ENCODE measurements around the gene ERH. TPM values are rescaled to one million over a fixed set of nuclear protein-coding genes. Genes with fewer than 3 reads are reported as not detected.

Gene ERH
- total and polyA plus RNA-seq, 2 donors (not counting 3 experiments of a cell fraction or from before 2014, with no cell fraction given) = 157 to 263 TPM

DNA sequence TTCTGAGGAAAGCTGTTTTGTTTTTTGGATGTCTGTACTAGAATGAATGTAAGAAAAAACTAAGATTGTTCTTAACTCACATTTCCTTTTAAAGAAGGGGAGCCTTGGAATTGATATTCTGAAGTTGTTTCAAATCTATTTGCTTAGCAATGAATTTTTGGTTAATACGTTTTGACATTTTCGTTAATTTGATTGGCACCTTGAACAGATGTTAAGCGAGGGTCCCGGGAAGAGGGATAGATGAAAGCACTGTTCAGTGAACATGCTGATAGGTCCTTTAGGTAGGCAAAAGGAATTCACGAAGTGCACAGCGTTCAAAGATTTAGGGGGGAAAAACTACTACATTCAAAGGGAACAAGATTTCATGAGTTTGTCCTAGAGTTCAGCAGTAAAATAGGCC lies 2.1 kb upstream of the ERH start:
- intact Hi-C loops (cut with micrococcal nuclease) = no loop called here
- peaks cover 5% of the 10 kb centered on the region for H4K20me1 ChIP-seq (replicated peaks; ENCODE audit: control insufficient read depth, extremely low read depth, insufficient read depth, low read length)
- BruUV-seq (replicated peaks) = no TSS peak
- no peaks in the 10 kb centered on the region for H3K27me3 ChIP-seq (ENCODE audit: control insufficient read depth in 2 of 2, insufficient read depth in 2 of 2, low read length in 2 of 2)
- TF ChIP-seq, protein P1, sequence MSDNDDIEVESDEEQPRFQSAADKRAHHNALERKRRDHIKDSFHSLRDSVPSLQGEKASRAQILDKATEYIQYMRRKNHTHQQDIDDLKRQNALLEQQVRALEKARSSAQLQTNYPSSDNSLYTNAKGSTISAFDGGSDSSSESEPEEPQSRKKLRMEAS (IDR thresholded peaks at IDR 0.05; ENCODE audit: insufficient read depth, insufficient read length) = no peak
- TF ChIP-seq EZH2 (IDR thresholded peaks at IDR 0.05; ENCODE audit: borderline replicate concordance, low read depth, low read length, severe bottlenecking) = no peak
- no peak for TF ChIP-seq POLR2A (IDR thresholded peaks at IDR 0.05; ENCODE audit: low read depth, low read length)
- TF ChIP-seq, protein P2, sequence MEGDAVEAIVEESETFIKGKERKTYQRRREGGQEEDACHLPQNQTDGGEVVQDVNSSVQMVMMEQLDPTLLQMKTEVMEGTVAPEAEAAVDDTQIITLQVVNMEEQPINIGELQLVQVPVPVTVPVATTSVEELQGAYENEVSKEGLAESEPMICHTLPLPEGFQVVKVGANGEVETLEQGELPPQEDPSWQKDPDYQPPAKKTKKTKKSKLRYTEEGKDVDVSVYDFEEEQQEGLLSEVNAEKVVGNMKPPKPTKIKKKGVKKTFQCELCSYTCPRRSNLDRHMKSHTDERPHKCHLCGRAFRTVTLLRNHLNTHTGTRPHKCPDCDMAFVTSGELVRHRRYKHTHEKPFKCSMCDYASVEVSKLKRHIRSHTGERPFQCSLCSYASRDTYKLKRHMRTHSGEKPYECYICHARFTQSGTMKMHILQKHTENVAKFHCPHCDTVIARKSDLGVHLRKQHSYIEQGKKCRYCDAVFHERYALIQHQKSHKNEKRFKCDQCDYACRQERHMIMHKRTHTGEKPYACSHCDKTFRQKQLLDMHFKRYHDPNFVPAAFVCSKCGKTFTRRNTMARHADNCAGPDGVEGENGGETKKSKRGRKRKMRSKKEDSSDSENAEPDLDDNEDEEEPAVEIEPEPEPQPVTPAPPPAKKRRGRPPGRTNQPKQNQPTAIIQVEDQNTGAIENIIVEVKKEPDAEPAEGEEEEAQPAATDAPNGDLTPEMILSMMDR (IDR thresholded peaks at IDR 0.05; ENCODE audit: extremely low read depth in 1 of 2, insufficient read depth in 1 of 2, low read depth in 1 of 2, low read length in 2 of 2) = no peak
- no peak for TF ChIP-seq FOS (IDR thresholded peaks at IDR 0.05; ENCODE audit: borderline replicate concordance, insufficient read depth, low read length)
- no peak for TF ChIP-seq MYC (IDR thresholded peaks at IDR 0.05; ENCODE audit: low read depth, low read length)
- TF ChIP-seq JUN (IDR thresholded peaks at IDR 0.05; ENCODE audit: borderline replicate concordance, insufficient read depth, insufficient read length, low read depth) = no peak
- no peak for TF ChIP-seq GATA2 (IDR thresholded peaks at IDR 0.05; ENCODE audit: insufficient read depth, insufficient read length, low read depth, low read length)
- TF ChIP-seq POLR2AphosphoS5 (IDR thresholded peaks at IDR 0.05; ENCODE audit: insufficient read depth, low read depth, low read length) = no peak
- no peak overlapping the region for H3K9ac ChIP-seq (replicated peaks; ENCODE audit: extremely low read depth, insufficient read depth, low read length)
- H3K27ac ChIP-seq (ENCODE audit: insufficient read depth, low read depth, low read length) = no peak overlapping the region
- H3K9me3 ChIP-seq (replicated peaks; ENCODE audit: control insufficient read depth, insufficient read depth, low read length) = no peaks in the 10 kb centered on the region
- DNase-seq (ENCODE audit: low read depth, low spot score) = no peak
- H3K4me2 ChIP-seq (ENCODE audit: insufficient read depth, low read length) = peak overlapping the region; percentile 95
- no peak overlapping the region for H2AFZ ChIP-seq (ENCODE audit: low read depth, low read length)
- H3K79me2 ChIP-seq (ENCODE audit: control insufficient read depth, insufficient read depth, low read length) = peaks cover 71% of the 10 kb centered on the region
- CTCF ChIA-PET = no interaction called here
- H3K9me1 ChIP-seq (replicated peaks; ENCODE audit: control insufficient read depth, extremely low read depth, insufficient read depth, low read length) = no peaks in the 10 kb centered on the region
- H3K36me3 ChIP-seq (ENCODE audit: control insufficient read depth in 2 of 2, extremely low read depth in 1 of 2, insufficient read depth in 2 of 2, low read length in 2 of 2) = peaks cover 7% of the 10 kb centered on the region in 2 experiments
- FAIRE-seq = no peak
- POLR2A ChIA-PET = no interaction called here
- H3K4me1 ChIP-seq (ENCODE audit: control insufficient read depth, extremely low read depth, insufficient read depth, low read length) = peaks cover 31% of the 10 kb centered on the region
- dilution Hi-C loops (cut with MboI; ENCODE audit: extremely low pct_ligation_motif_present, low sequenced_read_pairs) = no loop called here
- peak overlapping the region in 1 of 3 experiments; percentile 84 for H3K4me3 ChIP-seq (replicated peaks in 1 of 3; ENCODE audit: insufficient read depth in 1 of 3, low read depth in 1 of 3, low read length in 3 of 3)
